Measurements from ENCODE around the gene INKA1.
"Not testable (repeated sequence)": the region's sequence is repeated elsewhere in the genome, so short reads cannot be mapped to it uniquely, and the experiment has no call there.

Gene INKA1

GRCh38 chr3:49813497-49814174 is 10.6 kb downstream of the INKA1 start, which contains the start of gene UBA7:
TSS of gene UBA7 (minus strand) at chr3:49813953. CDS start at chr3:49813787, 166 bp downstream.
- DNase-seq: peak; percentile 21

GRCh38 chr3:49823131-49823530 is 20.1 kb downstream of the INKA1 start:
- not testable (repeated sequence) for DNase-seq

- DNase-seq: no peak
These were observed 23.0 kb downstream of the INKA1 start for GRCh38 chr3:49826016-49826415.

- no peak for DNase-seq
These were observed 28.3 kb downstream of the INKA1 start for GRCh38 chr3:49831341-49831740.

- peak; percentile 42 for DNase-seq
These were observed 36.2 kb downstream of the INKA1 start for GRCh38 chr3:49839193-49839809.

GRCh38 chr3:49840388-49840787 is 37.3 kb downstream of the INKA1 start:
- no peak for DNase-seq

- peak; percentile 4 for DNase-seq
These were observed 38.1 kb downstream of the INKA1 start for GRCh38 chr3:49841126-49841696.

GRCh38 chr3:49841806-49842205 is 38.7 kb downstream of the INKA1 start:
- DNase-seq: no peak

GRCh38 chr3:49842843-49843517 is 39.9 kb downstream of the INKA1 start:
- DNase-seq: no peak

GRCh38 chr3:49844464-49845183 is 41.6 kb downstream of the INKA1 start:
- no peak for DNase-seq

GRCh38 chr3:49845694-49846093 is 42.6 kb downstream of the INKA1 start:
- no peak for DNase-seq
